Bronchial epithelial cell (primary cell): Measurements from ENCODE around the gene NLRP1. TPM values are rescaled to one million over a fixed set of nuclear protein-coding genes. Genes with fewer than 3 reads are reported as not detected.

Source experiments
- DNase-seq: peaks from one replicate; pipeline ENCODE4 v3.0.0-alpha.2; 2010; ENCODE audit warnings: low read depth
- FAIRE-seq: peaks from 2 replicates; lab custom pipeline; 2011; peaks lifted over from hg19 to GRCh38; lab: Jason Lieb, UNC
- H3K27me3 ChIP-seq: 2 replicates; pipeline ENCODE4 v1.5.1; 2011; ENCODE audit warnings: low read length; ENCODE audit not compliant: control insufficient read depth, insufficient read depth
- H3K36me3 ChIP-seq: 2 replicates; pipeline ENCODE4 v1.5.1; 2011; ENCODE audit warnings: low read length; ENCODE audit not compliant: control insufficient read depth, insufficient read depth
- H3K4me3 ChIP-seq: 2 replicates; pipeline ENCODE4 v1.5.1; 2011; ENCODE audit warnings: mild to moderate bottlenecking, low read depth, low read length, control low read depth
- total RNA-seq: library from RNA; depleted of rRNA; stranded (reverse); fragments of >200 nt; gene quantifications from 2 replicates; pipeline ENCODE4 v1.2.1, GENCODE V29; 2014
- TF ChIP-seq, protein P1 (sequence below): IDR thresholded peaks from 2 replicates; pipeline ENCODE4 v1.5.1; 2011; ENCODE audit warnings: mild to moderate bottlenecking, moderate library complexity, low read length, control low read depth, inconsistent platforms; ENCODE audit not compliant: insufficient read depth, severe bottlenecking

The NLRP1 gene
- total RNA-seq, 1 donor from 2014 or later = 12.9 TPM

- DNase-seq = no peak
These were observed 26.6 kb upstream of the NLRP1 start for GRCh38 chr17:5610956-5611355.

DNA sequence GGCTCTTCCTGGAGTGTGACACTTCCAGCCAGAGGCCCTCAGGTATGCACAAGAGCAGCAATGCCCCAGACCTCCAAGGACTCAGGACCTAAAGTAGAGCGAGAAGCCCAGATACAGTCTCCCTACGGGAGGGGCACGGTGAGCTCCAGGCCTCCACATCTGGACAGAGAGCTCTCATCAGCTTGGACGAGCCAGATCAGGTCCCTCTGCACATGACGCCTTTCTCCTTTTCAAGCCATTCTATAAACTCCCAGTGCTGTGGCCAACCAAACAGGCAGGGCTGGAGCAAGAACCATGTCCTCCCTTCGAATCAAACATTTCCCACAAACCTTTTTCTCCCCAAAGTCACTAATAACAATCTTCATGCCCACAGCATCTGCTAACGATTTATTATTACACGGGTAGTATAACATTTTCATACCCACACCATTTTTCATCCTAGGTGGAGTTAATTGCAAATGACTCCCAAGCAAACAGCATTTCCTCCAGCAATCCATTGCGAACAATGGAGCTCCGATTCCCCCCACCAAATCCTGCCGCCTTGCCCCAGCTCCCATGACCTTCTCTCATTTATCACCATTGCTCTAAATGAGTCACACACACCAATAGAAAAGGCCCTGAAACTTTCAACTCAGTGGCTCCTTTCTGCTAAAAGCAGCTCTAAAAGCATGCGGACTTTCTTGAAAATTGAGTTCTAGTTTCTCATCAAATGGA, 24.2 kb upstream of the NLRP1 start:
- TF ChIP-seq, protein P1, sequence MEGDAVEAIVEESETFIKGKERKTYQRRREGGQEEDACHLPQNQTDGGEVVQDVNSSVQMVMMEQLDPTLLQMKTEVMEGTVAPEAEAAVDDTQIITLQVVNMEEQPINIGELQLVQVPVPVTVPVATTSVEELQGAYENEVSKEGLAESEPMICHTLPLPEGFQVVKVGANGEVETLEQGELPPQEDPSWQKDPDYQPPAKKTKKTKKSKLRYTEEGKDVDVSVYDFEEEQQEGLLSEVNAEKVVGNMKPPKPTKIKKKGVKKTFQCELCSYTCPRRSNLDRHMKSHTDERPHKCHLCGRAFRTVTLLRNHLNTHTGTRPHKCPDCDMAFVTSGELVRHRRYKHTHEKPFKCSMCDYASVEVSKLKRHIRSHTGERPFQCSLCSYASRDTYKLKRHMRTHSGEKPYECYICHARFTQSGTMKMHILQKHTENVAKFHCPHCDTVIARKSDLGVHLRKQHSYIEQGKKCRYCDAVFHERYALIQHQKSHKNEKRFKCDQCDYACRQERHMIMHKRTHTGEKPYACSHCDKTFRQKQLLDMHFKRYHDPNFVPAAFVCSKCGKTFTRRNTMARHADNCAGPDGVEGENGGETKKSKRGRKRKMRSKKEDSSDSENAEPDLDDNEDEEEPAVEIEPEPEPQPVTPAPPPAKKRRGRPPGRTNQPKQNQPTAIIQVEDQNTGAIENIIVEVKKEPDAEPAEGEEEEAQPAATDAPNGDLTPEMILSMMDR = no peak
- Histone ChIP-seq H3K4me3 (no peak overlapping the region), H3K27me3 (no peaks in the 10 kb centered on the region), H3K36me3 (no peaks in the 10 kb centered on the region)
- FAIRE-seq (no peak), DNase-seq (no peak)

More at GRCh38 chr17:5610956-5611355, 26.6 kb upstream of the NLRP1 start:
- Histone ChIP-seq H3K36me3 (no peaks in the 10 kb centered on the region), H3K27me3 (no peaks in the 10 kb centered on the region), H3K4me3 (no peak overlapping the region)
- FAIRE-seq = no peak
- TF ChIP-seq, protein P1 = no peak

GRCh38 chr17:5607946-5608345, 23.6 kb upstream of the NLRP1 start:
- H3K27me3 ChIP-seq = no peaks in the 10 kb centered on the region
- no peak for FAIRE-seq
- TF ChIP-seq, protein P1 = no peak

GRCh38 chr17:5605452-5605851, 21.1 kb upstream of the NLRP1 start:
- DNase-seq (no peak), FAIRE-seq (no peak)
- Histone ChIP-seq H3K27me3 (no peaks in the 10 kb centered on the region), H3K4me3 (no peak overlapping the region), H3K36me3 (no peaks in the 10 kb centered on the region)
- TF ChIP-seq, protein P1 = no peak

More at GRCh38 chr17:5607946-5608345, 23.6 kb upstream of the NLRP1 start:
- Histone ChIP-seq H3K36me3 (no peaks in the 10 kb centered on the region), H3K4me3 (no peak overlapping the region)
- DNase-seq = no peak

DNA sequence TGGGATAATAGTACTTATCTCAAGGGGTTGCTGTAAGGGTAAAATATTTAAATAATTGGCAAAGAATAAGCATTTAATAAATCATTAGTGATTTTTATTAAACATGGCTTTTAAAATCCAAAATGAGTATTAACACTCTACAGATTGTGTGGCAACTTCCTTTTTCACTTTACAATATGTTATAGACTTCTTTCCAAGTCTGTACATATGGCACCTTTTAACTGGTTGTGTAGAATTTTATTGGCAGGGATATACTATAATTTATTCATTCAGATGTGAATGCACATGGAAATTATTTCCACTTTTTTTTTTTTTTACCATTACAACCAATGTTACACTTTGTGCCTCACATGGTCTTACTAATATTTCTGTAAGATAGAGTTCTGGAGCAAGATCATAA, 15.7 kb upstream of the NLRP1 start:
- no peaks in the 10 kb centered on the region for H3K27me3 ChIP-seq
- FAIRE-seq = no peak
- no peak for DNase-seq
- no peak overlapping the region for H3K4me3 ChIP-seq
- TF ChIP-seq, protein P1 = no peak
- no peaks in the 10 kb centered on the region for H3K36me3 ChIP-seq
